GM18858 (cell line): Measurements from ENCODE around the gene DNAL1.

Source experiments
- ATAC-seq: cut with Tn5 transposase; IDR thresholded peaks from one replicate; pipeline ENCODE4 v1.9.1; 2021; ENCODE audit not compliant: unreplicated experiment

Gene DNAL1

DNA sequence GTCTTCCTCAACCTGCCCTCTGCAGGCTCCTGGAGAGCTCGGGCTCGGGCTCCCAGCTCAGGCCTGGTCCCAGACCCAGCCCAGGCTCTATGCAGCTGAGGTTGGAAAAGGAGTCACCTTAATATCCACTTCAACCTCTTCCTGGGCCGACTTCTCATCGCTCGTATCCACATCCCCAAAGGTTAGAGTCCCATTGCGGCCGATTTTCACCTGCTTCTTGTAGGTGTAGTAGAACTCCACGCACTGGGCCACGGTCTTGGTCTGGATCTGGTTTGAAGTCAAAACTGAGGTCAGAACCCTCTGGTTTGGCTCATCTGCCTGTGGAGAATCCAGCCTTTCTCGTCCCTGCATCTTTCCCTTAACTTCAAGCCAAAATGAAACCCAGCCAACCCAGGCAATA, 77.8 kb downstream of the DNAL1 start:
- no peak for ATAC-seq

DNA sequence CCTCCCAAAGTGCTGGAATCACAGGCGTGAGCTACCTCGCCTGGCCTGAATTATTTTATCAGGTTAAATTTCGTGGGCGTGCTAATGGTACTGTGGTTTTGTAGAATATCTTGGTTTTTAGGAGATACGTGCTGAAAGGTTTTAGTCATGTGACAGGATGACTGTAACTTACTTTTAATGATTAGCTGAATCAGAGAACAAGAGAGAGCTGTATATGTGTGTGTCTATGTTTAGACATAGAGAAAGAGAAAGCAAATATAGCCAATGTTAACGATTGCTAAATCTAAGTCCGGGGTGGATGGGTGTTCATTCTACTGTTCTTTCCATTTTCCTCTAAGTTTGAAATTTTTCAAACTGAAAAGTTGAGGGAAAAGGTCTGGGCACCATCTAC, 78.6 kb downstream of the DNAL1 start:
- no peak for ATAC-seq

DNA sequence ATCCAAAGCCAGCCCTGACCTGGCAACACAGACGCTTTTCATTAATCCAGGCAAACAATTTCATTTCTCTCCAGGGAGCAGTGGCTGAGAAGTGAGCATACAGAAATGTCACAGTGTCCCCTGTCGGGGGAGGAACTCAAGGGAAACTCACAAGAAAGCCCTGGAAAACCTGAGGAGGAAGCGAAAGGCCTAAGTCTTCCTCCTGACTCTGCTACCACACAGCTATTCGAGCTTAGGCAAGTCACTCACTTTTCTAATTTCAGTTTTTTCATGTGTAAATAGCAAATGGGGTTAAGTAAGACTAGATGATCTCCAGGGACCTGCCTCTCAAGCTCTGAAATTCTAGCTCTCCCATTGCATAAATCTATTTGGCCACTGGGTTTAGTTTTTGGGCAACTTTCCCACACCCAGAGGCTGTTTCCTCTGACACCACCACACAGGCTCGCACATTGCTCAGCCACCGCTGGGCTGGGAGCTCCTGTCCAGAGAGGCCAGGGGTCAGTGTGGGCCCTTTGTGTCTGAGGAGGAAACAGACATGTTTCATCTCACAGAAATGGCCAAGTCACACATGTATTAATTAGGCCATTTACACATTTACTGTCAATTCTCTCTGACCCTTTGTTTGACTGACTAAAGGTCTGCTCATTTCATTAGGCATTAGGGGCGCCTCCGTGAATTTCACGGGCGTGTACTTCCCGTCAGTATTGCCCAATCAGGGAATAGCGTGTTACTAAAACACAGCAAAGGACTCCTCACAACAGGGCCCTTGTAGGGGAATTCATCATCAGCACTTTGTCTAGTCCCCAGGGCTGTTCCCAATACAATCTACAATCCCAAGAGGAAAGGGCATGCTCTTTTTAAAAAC, 79.2 kb downstream of the DNAL1 start:
- no peak for ATAC-seq

DNA sequence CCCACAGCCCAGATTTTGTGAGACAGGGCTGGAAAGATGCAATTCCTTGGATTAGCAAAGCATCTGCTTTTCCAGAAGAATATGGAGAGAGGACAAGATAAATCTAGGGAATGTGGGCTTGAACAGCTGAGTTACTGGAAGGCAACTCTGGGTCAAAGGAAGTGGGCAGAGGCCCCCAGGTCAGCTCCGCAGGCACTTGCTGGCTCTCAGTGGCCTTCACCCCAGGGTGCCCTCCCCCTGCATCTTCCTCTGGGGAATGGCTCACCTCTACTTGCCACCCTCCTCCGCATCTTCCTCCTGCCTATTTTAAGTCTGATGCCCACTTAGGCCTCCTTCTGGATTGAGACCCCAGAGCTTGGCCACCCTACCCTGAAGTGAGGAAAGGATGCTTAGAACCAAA, 79.9 kb downstream of the DNAL1 start:
- no peak for ATAC-seq

DNA sequence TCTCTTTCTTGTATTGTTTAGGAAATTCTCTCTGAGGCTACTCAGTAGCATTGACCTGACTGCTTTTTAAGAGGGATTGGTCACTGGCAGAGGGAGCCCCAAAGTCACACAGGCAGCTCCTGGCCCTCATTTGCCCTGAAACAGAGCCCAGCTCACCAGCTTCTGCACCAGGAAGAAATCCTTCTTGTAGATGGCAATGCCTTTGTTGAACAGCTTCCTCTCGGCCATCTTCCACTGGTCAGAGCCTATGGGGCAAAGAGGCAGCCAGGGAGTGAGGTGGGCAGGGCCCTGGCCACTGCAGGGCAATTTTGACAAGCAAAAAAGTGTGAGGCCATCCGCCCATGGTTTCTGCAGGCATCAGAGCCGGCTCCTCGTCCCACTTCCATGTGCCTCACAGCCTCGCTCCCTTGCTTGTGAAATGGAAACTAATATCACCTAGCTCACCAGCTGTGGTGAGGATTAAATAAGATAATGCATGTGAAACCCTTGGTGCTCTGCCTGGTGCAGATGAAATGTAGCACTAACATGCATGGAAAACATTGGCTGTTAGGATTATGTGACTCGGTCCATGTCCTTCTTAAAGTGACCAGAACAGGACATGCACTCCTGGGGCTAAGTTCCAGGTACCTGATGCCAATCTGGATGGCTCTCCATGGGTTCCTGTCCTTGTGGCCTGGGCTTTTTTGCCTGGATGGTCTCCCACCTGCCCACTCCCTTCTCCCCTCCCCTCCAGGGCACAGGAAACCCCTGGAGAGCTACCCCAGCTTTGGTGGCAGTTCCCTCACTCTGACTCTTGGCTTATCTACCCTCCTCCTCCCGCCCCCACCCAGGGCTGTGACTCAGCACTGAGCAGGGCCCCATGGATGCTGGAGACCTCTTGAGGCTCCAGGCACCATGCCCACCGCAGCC, 80.6 kb downstream of the DNAL1 start:
- ATAC-seq = no peak

DNA sequence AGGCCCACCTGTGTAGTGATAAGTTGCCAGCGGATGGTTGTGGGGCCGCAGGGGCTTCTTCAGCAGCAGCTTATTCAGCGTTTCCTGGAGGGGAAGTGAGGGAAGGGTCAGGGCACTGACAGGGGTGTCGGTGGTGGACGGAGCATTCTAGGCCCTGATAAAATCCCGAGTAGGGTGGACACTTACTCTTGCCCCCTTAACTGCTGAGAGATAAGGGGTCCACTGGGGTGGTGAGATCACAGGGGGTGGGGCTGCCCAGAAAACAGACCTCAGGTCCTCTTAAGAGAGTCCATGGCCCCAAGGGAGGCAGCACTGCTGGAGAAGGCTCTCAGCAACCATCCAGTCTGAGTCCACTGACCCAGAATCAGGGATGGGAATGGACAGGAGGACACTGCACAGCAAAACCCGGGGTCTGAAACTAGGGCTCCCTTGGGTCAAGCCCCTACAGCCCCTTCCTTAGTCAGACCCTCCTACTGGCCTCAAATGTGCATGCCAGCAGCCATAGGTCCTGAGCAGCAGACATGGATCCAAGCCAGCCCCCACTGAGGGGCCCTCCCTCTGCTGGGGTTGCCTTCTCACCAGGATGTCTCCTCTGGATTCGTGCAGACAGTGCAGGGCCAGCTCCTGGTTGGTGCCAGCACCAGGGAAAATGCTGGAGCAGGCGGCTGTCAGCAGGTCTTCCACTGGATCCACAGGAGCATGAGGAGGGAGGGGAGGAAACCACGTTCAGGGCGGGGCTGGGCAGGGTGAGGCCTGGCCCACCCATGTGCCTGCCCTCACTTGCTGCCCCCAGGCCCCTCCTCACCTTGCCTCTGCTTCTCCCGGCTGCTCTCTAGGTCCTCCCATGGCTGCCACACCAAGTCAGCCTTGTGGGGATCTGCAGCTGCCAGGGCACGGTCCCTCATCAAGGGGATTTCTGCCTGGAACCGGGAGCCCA, 81.5 kb downstream of the DNAL1 start:
- no peak for ATAC-seq

DNA sequence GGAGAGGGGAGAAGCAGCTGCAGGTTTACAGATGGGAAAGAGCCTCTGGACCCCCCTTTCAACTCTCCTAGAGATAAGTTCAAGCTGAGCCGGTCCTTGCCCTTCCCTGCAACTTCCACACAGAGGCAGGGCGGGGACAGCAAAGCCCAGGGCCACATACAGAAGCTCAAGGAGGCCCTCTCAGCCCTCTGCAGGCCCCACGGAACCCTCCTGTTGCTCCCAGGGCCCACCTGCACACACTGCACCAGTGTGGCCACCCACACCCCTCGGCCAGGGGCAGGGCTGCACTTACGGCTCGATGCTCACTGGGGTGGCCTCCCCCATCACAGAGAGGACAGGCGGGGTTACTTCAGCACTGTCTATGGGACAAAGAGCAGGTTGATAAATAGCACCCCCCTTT, 82.4 kb downstream of the DNAL1 start:
- no peak for ATAC-seq

DNA sequence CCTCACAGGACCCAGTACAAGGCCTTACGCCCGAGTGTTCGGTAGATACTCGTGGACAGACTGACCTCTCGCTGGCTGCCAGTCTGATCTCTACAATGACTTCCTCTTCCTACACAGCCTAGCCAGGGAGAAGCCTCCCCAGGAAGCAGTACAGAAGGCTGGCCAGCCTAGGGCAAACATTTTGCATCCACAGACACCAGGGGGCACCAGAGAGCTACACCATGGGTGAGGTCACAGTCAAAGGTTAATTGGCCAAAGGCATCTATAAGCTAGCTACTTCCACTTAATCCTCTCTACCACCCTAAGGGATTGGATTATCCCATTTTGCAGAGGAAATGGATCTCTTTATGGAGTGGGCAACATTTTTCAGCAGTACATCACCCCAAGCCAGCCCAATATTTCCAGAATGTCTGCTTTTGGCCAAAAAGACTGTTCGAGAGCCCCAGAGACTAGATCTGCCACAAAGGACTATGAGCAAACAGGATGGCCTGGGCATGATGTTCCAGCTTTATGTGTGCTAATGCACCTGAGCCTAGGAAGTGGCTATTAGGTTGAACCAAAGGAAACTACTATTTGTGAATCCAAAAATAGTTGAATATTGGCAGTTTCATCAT, 84.0 kb downstream of the DNAL1 start:
- no peak for ATAC-seq

DNA sequence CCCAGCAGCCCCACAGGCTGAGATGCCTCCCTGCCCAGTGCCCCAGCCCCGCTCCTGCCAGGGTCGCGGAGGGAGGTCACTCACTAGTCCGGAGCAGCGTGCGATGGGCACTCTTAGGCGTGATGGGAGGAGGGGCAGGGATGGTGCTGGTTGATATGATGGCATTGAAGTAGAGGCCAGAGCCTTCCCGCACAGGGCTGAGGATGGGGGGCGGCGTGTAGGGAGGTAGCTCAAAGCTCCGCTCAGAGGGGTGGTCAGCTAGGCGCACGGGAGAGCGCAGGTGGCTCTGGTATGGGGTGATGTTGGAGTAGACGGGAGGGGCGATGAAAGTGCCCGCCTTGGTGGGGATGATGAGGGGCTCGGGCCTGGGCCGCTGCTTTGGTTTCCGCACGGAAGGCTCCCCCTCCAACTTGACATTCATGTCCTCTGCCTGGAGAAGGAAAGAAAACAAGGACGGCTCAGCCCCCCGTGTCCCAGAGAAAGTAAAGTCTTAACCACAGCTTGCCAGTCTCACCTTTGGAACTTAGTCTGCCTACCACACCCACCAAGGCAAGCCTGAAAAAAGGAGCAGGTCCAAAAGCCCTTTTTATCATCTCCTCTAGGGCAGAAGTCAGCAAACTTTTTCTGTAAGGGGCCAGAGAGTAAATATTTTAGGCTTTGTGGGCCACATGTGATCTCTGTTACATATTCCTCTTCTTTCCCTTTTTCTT, 84.9 kb downstream of the DNAL1 start:
- no peak for ATAC-seq

DNA sequence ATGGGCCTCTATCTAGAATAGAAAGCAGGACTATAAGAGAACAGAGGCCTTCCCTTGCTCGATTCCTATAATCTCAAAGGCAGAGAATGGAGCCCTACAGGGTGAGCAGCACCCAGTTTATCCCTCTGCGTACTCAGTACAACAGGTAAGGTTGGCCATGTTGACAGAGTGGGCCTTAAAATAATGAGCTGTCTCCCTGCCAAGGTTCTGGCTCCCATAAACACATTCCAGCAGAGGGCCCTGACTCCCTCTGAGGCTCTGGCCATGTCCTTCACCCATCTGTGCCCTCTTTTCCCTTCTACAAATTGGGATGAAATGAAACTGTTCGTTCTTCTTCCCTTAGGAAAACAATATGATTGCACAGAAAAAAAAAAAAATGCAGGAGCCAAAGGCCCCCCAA, 86.3 kb downstream of the DNAL1 start:
- ATAC-seq = no peak

DNA sequence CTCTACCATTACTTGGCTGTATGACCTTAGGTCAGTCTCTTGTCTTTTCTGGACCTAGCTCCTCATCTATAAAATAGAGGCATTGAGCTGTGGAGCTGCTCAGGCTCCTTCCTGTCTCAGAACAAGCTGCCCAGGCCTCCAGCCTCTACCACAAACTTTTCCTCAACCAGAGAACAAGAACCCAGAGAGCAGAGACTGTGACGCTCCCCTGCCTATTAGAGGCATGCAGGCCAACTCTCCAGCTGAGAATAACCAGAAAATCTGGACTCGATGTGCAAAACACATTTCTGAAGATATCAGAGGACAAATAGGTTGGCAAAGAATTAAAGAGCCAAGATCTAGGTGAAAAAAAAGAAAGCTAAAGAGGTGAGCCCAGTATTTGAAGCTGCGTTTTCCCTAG, 87.2 kb downstream of the DNAL1 start:
- no peak for ATAC-seq

DNA sequence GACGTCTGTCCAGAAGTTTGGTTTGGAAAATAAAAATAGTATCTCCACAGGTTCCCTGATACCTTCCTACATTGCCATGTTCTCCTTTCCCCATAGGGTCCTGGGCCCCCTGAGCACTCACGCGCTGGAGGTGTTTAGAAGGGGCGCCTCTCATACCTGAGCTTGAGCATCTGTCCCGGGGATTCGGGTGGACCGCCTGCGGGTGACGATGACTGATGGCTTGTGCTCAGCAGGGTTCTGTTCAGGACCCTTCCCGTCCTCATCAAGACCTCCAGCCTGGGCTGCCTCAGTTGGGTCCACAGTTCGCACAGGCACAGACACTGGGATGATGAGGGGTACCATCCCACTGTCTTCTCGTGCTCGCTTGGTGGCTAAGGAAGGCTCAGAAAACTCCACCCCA, 92.1 kb downstream of the DNAL1 start:
- no peak for ATAC-seq

DNA sequence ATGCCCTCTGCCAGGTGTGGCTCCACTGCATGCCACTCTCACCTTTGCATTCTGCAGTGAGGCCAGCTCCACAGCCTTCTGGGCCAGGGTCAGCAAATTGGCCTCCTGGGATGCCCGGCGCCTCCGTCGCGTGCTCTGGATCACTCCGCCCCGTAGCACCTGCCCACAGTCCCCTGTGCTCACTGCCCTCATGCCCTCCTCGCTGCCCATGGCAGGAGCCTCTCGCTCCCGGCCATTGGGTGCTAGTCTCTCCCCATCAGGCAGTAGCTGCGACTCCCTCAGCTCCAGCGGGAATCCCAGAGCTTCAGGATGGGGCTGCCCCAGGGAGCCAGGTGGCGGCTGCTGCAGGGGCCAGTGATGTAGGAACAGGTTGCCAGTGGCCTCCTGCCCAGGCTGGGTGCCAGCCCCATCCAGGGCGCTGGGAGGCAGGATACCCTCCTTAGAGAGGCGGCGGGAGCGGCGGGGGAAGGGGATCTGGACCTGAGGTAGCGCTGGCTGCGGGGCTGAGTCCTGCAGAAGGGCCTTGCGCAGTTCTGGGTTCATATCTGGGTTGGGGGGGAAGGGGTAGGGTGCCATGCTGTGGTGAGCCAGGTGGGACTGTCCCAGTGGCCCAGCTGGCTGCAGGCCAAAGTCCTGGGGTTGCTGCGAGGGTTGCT, 93.9 kb downstream of the DNAL1 start:
- ATAC-seq = no peak

DNA sequence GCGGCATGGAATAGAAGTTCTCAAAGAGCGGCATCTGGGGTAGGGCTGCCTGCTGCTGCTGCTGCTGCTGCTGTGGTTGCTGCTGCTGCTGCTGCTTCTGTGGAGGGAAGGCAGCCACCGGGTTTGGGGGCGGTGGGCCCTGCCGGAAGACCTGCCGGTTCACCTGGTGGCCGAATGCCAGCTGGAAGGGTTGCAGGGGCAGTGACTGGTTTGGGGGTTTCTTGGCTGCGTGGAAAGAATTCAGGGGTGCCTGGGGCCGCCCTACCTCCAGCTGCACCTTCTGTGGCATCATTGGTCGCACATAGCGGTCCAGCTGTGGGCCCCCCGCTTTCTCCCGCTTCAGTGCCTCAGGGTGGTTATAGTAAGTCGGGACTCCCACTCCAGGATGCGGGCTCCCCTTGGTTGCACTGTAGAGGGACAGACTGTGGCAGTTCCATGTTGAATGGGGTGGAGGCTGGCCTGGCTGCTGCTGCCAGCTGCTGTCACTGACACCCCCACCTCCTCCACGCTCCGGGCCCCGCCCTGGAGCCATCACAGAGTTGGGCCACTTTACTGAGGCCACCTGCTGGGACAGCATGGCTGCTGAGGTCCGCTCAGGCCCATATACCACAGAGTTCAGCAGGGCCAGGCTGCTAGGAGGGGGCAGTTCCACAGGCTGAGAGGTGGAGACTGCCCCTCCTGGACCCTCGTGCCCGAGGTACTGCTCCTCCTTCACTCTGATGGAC, 94.5 kb downstream of the DNAL1 start:
- no peak for ATAC-seq

DNA sequence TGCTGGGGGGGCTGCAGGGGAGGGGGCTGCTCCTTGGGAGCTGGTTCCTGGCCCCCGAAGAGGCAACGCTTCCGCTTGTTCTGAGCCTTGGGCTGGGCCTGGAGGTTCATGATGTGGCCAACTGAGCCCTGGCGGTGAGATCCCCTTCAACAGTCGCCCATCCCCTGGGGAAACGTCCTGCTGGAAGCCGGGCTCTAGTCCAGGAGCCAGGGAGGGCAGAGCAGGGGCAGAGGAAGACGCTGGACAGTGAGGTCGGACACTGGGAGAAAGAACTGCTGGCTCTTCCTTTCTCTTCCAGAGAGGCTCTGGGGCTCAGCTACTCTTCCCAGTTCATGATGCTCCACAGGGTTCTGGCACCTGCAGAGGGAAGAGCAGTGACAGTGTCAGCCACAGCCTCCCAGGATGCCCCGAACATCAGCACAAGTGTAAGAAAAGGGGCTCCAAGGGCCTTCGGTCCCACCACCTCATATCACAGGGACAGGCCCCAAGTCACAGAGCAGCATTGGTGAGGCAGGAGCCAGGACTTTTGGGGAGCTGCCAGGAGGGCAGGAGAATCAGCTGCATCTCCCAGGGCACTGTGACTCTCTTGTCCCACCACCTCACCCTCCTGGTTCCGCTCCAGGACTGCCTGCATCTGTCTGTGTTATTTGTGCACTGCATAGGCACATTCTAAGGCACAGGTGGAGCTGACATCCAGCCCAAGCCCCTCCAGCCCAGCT, 95.3 kb downstream of the DNAL1 start:
- ATAC-seq = no peak

DNA sequence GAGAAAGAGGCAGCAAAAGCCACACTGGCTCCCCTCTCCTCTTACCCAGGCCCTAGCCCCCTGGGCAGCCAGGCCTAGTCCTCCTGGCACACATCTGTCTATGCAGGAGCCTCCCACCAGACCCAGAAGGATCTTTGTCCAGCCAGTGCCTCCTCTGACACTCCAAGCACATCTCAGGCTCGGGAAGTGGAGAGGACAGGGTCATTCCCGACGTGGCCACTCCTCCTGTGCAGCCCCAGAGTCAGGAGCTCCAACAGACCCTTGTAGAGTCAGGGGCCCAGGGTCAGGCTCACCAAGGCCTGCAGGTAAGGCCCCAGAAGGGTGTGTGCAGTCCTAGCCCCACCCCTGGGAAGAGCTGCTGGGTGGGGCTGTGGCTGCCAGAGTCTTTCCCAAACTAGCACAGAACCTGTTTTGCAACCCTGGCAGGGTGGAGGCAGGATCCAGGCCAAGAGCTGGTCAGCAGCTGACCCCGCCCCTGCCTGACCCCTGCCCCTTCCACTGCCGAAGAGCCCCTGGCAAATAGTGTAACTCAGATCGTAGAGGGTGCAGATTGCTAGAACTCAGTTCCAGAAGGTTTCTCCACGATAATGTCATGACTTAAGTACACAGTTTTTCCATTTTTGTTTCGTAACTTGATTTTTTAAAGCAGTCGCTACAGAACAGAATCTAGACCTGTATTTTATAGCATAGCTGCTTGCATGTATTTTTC, 96.0 kb downstream of the DNAL1 start:
- no peak for ATAC-seq

DNA sequence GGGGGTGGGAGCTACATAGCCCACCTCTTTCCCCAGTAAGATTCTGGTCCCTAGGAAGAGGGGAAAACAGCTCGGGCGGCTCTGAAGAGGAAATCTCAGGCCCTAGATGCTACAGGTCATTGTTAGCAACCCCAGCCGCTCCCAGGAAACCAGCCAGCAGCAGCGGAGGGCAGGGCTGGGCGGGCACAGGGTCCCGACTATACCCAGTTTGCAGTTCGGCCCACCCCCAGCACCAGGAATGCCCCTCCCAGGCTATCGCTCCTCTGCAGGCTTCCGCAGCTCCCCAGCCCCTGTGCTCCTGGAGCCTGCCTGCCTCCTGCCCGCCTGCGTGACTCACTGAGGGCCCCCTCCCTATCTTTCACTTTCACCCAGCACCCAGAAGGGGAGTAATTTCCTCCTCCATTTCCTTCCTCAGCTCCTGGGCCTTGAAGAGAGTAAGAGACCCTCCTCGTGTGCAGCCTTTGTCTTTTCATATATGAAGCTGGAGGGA, 96.6 kb downstream of the DNAL1 start:
- no peak for ATAC-seq
